Retinal pigment epithelial cell (primary cell): ENCODE measurements around the gene DESI1.

ENCODE experiments used
- DNase-seq: peaks from one replicate; pipeline ENCODE4 v3.0.0-alpha.2; 2010; ENCODE audit warnings: low read depth
- H3K4me3 ChIP-seq: 2 replicates; pipeline ENCODE4 v1.5.1; 2011; ENCODE audit warnings: mild to moderate bottlenecking, low read length, control low read depth, moderate library complexity
- TF ChIP-seq, protein P1 (sequence below): conservative IDR thresholded peaks from 2 replicates; pipeline ENCODE4 v1.5.1; 2011; ENCODE audit warnings: low read depth, low read length, control low read depth, inconsistent platforms

DESI1 gene

DNA sequence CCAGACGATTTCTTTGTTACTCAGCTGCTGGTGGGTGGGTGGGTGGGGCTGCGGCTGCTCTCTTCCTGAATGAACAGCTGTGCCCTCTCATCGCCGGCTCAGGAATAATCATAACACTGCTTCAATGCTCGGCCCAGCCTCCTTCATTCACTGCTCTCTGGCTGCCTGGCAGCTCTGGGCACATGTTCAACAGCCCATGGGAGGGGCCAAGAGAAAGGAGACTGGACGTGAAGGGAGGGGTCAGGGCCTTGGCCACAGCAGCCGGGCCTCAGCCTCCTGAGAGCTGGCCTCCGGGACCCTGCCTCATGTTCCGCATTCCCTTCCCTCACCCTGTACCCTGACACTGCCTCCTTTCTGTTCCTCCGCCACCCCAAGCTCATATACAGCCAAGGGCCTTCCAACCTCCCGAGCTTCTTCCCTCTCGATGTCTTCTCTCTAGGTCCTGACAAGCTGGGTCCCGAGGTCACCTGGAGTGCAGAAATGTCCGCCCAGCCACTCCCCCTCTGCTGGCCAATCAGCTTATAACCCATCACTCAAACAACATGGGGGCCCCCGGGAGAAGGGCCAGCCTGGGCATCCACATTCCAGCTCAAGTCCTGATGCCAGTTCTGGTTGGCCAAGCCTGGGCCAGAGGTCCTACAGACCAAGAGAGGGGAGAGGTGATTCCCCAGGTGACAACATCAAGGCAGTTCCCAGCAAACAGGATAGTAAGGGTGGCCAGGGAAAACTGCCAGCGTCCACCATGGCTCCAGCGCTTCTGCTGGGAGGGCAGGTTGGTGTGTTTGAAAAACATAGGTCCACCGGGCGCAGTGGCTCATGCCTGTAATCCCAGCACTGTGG, 63.2 kb downstream of the DESI1 start:
- DNase-seq, result no peak
- no peak overlapping the region for H3K4me3 ChIP-seq
- TF ChIP-seq, protein P1, sequence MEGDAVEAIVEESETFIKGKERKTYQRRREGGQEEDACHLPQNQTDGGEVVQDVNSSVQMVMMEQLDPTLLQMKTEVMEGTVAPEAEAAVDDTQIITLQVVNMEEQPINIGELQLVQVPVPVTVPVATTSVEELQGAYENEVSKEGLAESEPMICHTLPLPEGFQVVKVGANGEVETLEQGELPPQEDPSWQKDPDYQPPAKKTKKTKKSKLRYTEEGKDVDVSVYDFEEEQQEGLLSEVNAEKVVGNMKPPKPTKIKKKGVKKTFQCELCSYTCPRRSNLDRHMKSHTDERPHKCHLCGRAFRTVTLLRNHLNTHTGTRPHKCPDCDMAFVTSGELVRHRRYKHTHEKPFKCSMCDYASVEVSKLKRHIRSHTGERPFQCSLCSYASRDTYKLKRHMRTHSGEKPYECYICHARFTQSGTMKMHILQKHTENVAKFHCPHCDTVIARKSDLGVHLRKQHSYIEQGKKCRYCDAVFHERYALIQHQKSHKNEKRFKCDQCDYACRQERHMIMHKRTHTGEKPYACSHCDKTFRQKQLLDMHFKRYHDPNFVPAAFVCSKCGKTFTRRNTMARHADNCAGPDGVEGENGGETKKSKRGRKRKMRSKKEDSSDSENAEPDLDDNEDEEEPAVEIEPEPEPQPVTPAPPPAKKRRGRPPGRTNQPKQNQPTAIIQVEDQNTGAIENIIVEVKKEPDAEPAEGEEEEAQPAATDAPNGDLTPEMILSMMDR, result no peak

DNA sequence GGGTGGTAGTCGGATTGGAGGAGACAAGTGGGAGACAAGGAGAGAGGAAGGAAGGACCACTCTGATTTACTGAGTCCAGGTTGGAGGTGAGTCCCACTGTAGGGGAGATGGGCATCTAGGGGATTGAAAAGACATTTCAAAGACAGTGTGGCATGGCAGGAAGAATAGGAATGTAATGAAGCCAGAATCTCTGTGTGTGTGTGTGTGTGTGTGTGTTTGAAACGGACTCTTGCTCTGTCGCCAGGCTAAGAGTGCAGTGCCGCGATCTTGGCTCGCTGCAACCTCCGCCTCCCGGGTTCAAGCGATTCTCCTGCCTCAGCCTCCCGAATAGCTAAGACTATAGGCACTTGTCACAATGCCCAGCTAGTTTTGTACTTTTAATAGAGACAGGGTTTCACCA, 64.3 kb downstream of the DESI1 start:
- no peak for DNase-seq
- TF ChIP-seq, protein P1, result no peak
- no peak overlapping the region for H3K4me3 ChIP-seq

DNA sequence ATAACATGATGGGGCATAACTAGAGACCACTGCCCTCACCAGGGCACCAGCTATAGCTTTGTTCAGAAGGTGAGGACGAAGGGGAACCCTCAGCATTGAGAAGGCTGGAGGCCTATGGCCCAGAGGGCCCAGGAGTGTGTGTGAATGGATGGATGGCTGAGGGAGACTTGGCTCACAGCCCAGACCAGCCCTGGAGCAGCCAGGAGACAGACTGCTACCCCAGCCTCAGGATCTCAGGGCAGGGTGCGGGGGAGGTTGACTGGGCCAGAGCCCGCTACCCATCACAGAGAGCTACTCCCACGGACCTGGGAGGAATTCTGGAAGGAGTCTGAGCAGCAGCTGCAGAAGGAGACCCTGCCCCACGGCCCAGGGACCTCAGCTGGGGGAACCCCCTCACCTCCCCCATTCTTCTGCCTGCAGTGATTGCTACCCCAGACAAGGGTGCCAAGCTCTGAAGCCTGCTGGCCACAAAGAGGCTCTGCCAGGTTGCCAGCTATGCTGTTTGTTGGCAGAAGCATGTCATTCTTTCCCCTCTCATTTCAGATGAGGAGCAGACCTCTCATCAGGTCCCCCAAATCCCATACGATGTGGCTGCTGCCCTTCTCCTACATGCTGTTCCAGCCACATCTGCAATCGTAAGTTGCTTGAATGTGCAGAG, 65.4 kb downstream of the DESI1 start:
- TF ChIP-seq, protein P1, result no peak
- no peak overlapping the region for H3K4me3 ChIP-seq
- no peak for DNase-seq

DNA sequence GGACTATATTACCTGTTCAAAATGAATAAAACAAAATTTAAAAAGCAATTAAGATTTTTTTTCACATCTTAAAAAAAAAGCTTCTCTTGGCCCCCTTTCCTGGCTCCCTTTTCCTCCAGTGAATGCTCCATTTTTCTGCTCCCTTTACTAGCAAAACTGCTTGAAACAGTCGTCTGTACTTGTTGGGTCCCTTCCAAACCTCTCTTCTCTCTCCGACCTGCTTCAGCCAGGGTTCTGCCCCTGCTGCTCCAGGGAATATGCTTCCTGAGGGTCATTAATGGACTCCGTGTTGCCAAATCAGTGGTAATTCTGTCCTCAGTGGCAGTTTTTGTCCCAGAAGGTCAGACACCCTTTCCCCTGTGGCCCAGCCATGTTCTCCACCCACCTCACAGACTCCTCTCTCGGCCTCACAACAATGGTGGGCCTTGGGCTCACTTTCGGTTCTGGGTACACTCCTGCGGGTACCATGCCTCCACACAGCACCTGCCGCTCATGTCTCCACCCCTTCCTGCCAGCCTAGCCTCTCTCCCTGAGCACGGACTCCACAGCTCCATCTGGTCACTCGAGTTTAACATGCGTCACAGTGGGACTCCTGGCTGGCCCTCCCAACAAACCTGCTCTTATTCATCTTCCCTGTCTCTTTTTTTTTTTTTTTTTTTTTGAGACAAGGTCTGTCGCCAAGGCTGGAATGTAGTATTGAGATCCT, 68.8 kb downstream of the DESI1 start:
- DNase-seq, result no peak
- no peak overlapping the region for H3K4me3 ChIP-seq
- TF ChIP-seq, protein P1, result no peak

DNA sequence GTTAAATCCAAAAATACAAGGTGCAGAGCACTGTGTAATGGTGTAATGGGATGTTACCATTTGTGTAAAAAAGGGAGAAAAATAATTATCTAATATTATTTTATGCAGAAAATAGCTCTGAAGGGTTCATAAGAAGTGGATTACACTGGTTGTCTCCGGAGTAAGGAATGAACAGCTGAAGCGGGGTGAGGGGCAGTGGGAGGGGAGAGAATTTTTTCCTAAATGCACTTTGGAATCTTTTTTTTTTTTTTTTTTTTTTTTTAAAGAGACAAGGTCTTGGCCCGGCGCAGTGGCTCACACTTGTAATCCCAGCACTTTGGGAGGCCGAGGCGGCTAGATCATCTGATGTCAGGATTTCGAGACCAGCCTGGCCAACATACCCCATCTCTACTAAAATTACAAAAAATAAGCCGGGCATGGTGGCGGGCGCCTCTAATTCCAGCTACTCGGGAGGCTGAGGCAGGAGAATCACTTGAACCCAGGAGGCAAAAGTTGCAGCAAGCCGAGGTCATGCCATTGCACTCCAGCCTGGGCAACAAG, 69.8 kb downstream of the DESI1 start:
- DNase-seq, result no peak
- TF ChIP-seq, protein P1, result no peak
- H3K4me3 ChIP-seq, result no peak overlapping the region

DNA sequence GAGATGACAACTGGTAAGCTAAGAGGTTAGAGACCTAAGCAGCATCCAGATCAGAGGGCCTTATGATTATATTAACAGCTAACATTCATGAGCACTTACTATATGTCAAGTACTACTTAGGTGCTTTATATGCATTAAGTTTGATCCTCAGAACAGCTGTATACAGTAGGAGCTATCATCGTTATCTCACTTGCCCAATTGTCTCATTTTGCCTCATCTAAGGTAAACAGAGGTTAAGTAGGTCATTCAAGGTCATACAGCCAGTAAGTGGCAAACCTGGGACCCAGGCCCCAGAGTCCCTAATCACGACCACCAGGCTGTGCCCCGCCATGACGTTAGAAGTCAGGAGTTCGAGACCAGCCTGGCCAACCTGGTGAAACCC, 72.0 kb downstream of the DESI1 start:
- no peak for DNase-seq
- no peak overlapping the region for H3K4me3 ChIP-seq
- TF ChIP-seq, protein P1, result no peak
